MM.1S (cell line): ENCODE data around the gene RAB11B.
"Not testable (repeated sequence)": the region's sequence is repeated elsewhere in the genome, so short reads cannot be mapped to it uniquely, and the experiment has no call there.

Experiments
- DNase-seq: peaks from one replicate; pipeline ENCODE4 v3.0.0-alpha.2; 2015
- H2AFZ ChIP-seq: fragments of 300-600 bp; sonication (generic); 2 replicates; pipeline ENCODE4 v1.6.0; 2016; ENCODE audit warnings: antibody characterized with exemption, low read length
- H3F3A ChIP-seq: fragments of 300-600 bp; sonication (generic); 2 replicates; pipeline ENCODE4 v1.6.1; 2016; ENCODE audit warnings: mild to moderate bottlenecking, antibody characterized with exemption, low read length, moderate library complexity, mixed read lengths; ENCODE audit not compliant: insufficient read depth
- H3K27ac ChIP-seq: fragments of 300-600 bp; sonication (generic); 2 replicates; pipeline ENCODE4 v1.5.1; 2016; ENCODE audit warnings: mild to moderate bottlenecking, low read length
- H3K27me3 ChIP-seq: fragments of 300-600 bp; sonication (generic); replicated peaks from 2 replicates; pipeline ENCODE4 v1.6.0; 2016; ENCODE audit warnings: low read length; ENCODE audit not compliant: insufficient read depth
- H3K36me3 ChIP-seq: fragments of 300-600 bp; sonication (generic); replicated peaks from 2 replicates; pipeline ENCODE4 v1.6.1; 2016; ENCODE audit warnings: mild to moderate bottlenecking, low read length, mixed read lengths; ENCODE audit not compliant: insufficient read depth
- H3K4me1 ChIP-seq: fragments of 300-600 bp; sonication (generic); 2 replicates; pipeline ENCODE4 v1.6.1; 2016; ENCODE audit warnings: low read length, mixed read lengths
- H3K4me2 ChIP-seq: fragments of 300-600 bp; sonication (generic); 2 replicates; pipeline ENCODE4 v1.6.0; 2016; ENCODE audit warnings: low read depth, low read length
- H3K4me3 ChIP-seq: fragments of 300-600 bp; sonication (generic); 2 replicates; pipeline ENCODE4 v1.5.1; 2016; ENCODE audit warnings: low read length, mixed read lengths
- H3K79me2 ChIP-seq: fragments of 300-600 bp; sonication (generic); 2 replicates; pipeline ENCODE4 v1.6.1; 2016; ENCODE audit warnings: mixed run types, low read length, mixed read lengths
- H3K9ac ChIP-seq: fragments of 300-600 bp; sonication (generic); 2 replicates; pipeline ENCODE4 v1.6.1; 2016; ENCODE audit warnings: low read length, mixed read lengths
- H3K9me2 ChIP-seq: fragments of 300-600 bp; sonication (generic); replicated peaks from 2 replicates; pipeline ENCODE4 v1.6.1; 2016; ENCODE audit warnings: mild to moderate bottlenecking, low read length, mixed read lengths; ENCODE audit not compliant: insufficient read depth
- H3K9me3 ChIP-seq: fragments of 300-600 bp; sonication (generic); replicated peaks from 2 replicates; pipeline ENCODE4 v1.6.1; 2016; ENCODE audit warnings: mild to moderate bottlenecking, low read length, mixed read lengths; ENCODE audit not compliant: insufficient read depth
- H4K20me1 ChIP-seq: fragments of 300-600 bp; sonication (generic); 2 replicates; pipeline ENCODE4 v1.6.1; 2016; ENCODE audit warnings: mild to moderate bottlenecking, low read length, moderate library complexity, mixed read lengths; ENCODE audit not compliant: insufficient read depth
- EZH2 ChIP-seq: fragments of 300-600 bp; sonication (generic); optimal IDR thresholded peaks from 2 replicates; pipeline ENCODE3; 2017; ENCODE audit warnings: low read depth, mild to moderate bottlenecking, antibody characterized with exemption, low read length, mixed read lengths
- EZH2phosphoT487 ChIP-seq: fragments of 300-600 bp; sonication (generic); IDR thresholded peaks from 2 replicates; pipeline ENCODE4 v1.6.1; 2018; ENCODE audit warnings: antibody characterized with exemption, low read length
- TF ChIP-seq, protein P1 (sequence below): fragments of 300-600 bp; sonication (generic); IDR thresholded peaks from 2 replicates; pipeline ENCODE4 v1.5.1; 2016; ENCODE audit warnings: antibody characterized with exemption, low read length, mixed read lengths

RAB11B gene

DNA sequence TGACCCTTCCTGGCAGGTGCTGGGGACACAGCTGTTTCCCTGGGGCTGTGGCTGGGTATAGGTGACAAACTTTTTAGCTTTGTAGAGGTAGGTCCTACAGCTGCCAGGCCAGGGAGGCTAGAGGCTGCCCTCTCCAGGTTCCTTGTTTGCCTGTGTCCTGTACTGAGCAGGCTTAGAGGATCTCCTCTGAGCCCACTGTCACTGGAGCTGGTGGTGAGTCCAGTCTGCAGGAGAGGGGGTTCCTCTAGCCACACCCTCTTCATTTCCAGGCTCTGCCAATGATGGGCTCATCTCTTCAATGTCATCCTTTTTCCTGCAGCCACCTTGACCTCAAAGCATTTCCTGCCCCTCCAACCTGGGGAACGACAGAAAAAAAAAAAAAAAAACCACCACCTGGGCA, 12.6 kb upstream of the RAB11B start:
- H3K9me3 ChIP-seq, result no peaks in the 10 kb centered on the region
- no peak overlapping the region for H2AFZ ChIP-seq
- no peak overlapping the region for H3K27ac ChIP-seq
- no peak overlapping the region for H3K4me2 ChIP-seq
- H3K36me3 ChIP-seq, result no peaks in the 10 kb centered on the region
- no peak overlapping the region for H3K4me3 ChIP-seq
- H3K9ac ChIP-seq, result no peak overlapping the region
- no peak for TF ChIP-seq EZH2phosphoT487
- TF ChIP-seq, protein P1, sequence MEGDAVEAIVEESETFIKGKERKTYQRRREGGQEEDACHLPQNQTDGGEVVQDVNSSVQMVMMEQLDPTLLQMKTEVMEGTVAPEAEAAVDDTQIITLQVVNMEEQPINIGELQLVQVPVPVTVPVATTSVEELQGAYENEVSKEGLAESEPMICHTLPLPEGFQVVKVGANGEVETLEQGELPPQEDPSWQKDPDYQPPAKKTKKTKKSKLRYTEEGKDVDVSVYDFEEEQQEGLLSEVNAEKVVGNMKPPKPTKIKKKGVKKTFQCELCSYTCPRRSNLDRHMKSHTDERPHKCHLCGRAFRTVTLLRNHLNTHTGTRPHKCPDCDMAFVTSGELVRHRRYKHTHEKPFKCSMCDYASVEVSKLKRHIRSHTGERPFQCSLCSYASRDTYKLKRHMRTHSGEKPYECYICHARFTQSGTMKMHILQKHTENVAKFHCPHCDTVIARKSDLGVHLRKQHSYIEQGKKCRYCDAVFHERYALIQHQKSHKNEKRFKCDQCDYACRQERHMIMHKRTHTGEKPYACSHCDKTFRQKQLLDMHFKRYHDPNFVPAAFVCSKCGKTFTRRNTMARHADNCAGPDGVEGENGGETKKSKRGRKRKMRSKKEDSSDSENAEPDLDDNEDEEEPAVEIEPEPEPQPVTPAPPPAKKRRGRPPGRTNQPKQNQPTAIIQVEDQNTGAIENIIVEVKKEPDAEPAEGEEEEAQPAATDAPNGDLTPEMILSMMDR, result no peak
- TF ChIP-seq EZH2, result no peak
- H4K20me1 ChIP-seq, result no peaks in the 10 kb centered on the region
- H3K79me2 ChIP-seq, result no peaks in the 10 kb centered on the region
- H3K4me1 ChIP-seq, result no peaks in the 10 kb centered on the region
- no peaks in the 10 kb centered on the region for H3K9me2 ChIP-seq
- no peaks in the 10 kb centered on the region for H3K27me3 ChIP-seq
- no peaks in the 10 kb centered on the region for H3F3A ChIP-seq
- DNase-seq, result no peak

- H3K27me3 ChIP-seq, H3K36me3 ChIP-seq, H2AFZ ChIP-seq, DNase-seq, H3K4me1 ChIP-seq, H3K4me2 ChIP-seq, H3K4me3 ChIP-seq, H3K9me2 ChIP-seq, H3K9ac ChIP-seq, H3K9me3 ChIP-seq, H3K79me2 ChIP-seq, H4K20me1 ChIP-seq, H3F3A ChIP-seq, H3K27ac ChIP-seq: not testable (repeated sequence)
These were observed 10.8 kb upstream of the RAB11B start for GRCh38 chr19:8379156-8379891.

DNA sequence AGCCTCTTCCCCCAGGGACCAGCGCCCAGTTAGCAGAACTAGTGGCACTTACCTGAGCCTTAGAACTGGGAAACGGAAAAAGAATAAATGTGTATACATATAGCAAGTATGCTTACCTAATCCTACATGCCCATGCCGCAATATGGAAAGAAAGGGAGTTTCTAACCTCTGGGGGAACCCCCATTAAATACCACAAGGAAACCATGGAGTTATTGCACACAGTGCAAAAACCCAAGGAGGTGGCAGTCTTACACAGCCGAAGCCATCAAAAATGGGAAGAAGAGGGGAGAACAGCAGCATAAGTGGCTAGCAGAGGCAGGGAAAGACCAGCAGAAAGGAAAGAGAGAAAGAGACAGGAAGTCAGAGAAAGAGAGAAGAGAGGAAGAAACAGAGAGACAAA, 5.6 kb upstream of the RAB11B start:
- not testable (repeated sequence) for H2AFZ ChIP-seq, H3K4me2 ChIP-seq, H3K4me3 ChIP-seq, H3K27ac ChIP-seq, H3K9me2 ChIP-seq, H3K36me3 ChIP-seq, H3K27me3 ChIP-seq, H3K9ac ChIP-seq, H3K4me1 ChIP-seq, H3F3A ChIP-seq, H3K9me3 ChIP-seq, H3K79me2 ChIP-seq, H4K20me1 ChIP-seq, DNase-seq

GRCh38 chr19:8385103-8385502, 5.1 kb upstream of the RAB11B start:
- not testable (repeated sequence) for DNase-seq, H3K79me2 ChIP-seq, H3K9ac ChIP-seq, H3K36me3 ChIP-seq, H2AFZ ChIP-seq, H3K4me3 ChIP-seq, H3K27ac ChIP-seq, H3K27me3 ChIP-seq, H3K4me1 ChIP-seq, H3F3A ChIP-seq, H3K9me2 ChIP-seq, H3K9me3 ChIP-seq, H3K4me2 ChIP-seq, H4K20me1 ChIP-seq

DNA sequence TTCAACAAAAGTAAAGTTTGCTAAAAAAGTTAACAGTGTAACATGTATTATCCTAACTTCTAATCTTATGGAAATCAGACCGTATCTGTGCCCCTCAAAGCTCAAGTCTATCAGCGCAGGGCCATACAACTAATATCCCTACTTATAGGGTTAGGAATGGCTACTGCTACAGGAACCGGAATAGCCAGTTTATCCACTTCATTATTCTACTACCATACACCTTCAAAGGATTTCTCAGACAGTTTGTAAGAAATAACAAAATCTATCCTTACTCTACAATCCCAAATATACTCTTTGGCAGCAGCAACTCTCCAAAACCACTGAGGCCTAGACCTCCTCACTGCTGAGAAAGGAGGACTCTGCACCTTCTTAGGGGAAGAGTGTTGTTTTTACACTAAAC, 4.6 kb upstream of the RAB11B start:
- H3K4me3 ChIP-seq, H4K20me1 ChIP-seq, H3K27me3 ChIP-seq, H3K9me2 ChIP-seq, H3K9me3 ChIP-seq, H3K9ac ChIP-seq, H3K27ac ChIP-seq, H3K4me1 ChIP-seq, H3K36me3 ChIP-seq, DNase-seq, H3K79me2 ChIP-seq, H3K4me2 ChIP-seq, H3F3A ChIP-seq, H2AFZ ChIP-seq: not testable (repeated sequence)

DNA sequence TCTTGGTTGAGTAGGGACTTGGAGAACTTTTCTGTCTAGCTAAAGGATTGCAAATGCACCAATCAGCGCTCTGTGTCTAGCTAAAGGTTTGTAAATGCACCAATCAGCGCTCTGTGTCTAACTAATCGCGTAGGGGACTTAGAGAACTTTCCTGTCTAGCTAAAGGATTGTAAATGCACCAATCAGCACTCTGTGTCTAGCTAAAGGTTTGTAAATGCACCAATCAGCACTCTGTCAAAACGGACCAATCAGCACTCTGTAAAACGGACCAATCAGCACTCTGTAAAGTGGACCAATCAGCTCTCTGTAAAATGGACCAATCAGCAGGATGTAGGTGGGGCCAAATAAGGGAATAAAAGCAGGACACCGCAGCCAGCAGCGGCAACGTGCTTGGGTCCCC, 3.7 kb upstream of the RAB11B start:
- H3K4me3 ChIP-seq, H4K20me1 ChIP-seq, H3K27ac ChIP-seq, H3K9me3 ChIP-seq, H3K79me2 ChIP-seq, H3K9me2 ChIP-seq, H3K4me1 ChIP-seq, H3K36me3 ChIP-seq, H2AFZ ChIP-seq, H3F3A ChIP-seq, DNase-seq, H3K4me2 ChIP-seq, H3K9ac ChIP-seq, H3K27me3 ChIP-seq: not testable (repeated sequence)
